ELF-1 (cell line): Measurements from ENCODE around the gene IFIT3.
"Not testable (repeated sequence)": the region's sequence is repeated elsewhere in the genome, so short reads cannot be mapped to it uniquely, and the experiment has no call there.

Experiments used
- DNase-seq: peaks from one replicate; pipeline ENCODE4 v3.0.0-alpha.2; 2016; ENCODE audit warnings: low read depth, low spot score

The IFIT3 gene, protein sequence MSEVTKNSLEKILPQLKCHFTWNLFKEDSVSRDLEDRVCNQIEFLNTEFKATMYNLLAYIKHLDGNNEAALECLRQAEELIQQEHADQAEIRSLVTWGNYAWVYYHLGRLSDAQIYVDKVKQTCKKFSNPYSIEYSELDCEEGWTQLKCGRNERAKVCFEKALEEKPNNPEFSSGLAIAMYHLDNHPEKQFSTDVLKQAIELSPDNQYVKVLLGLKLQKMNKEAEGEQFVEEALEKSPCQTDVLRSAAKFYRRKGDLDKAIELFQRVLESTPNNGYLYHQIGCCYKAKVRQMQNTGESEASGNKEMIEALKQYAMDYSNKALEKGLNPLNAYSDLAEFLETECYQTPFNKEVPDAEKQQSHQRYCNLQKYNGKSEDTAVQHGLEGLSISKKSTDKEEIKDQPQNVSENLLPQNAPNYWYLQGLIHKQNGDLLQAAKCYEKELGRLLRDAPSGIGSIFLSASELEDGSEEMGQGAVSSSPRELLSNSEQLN

DNA sequence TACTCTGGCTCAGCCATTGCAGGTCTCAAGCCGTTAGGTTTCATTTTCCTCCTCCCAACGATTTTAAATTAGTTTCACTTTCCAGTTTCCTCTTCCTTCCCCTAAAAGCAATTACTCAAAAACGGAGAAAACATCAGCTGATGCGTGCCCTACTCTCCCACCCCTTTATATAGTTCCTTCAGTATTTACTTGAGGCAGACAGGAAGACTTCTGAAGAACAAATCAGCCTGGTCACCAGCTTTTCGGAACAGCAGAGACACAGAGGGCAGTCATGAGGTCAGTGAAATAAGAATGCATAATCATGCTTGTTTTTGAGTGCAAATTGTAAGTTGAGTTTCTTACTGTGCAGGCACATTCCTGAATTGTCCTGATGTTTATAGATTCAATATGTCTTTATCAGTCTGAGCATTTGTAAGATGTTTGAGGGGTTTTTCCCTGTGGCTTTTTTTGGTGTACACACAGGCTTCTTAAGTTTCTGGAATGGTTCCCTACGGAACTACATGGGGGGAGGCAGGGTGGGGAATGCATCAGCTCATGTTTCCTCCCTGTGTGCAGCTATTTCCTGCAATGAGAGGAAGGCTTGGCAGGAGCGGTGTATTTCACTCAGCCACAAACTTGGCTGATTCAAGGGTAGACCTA lies at the start of gene IFIT3:
IFIT3 (plus strand) TSS at position 195 of the 639 bp plus-strand sequence; CDS start at position 272, 77 bp downstream.
- peak; percentile 56 for DNase-seq

DNA sequence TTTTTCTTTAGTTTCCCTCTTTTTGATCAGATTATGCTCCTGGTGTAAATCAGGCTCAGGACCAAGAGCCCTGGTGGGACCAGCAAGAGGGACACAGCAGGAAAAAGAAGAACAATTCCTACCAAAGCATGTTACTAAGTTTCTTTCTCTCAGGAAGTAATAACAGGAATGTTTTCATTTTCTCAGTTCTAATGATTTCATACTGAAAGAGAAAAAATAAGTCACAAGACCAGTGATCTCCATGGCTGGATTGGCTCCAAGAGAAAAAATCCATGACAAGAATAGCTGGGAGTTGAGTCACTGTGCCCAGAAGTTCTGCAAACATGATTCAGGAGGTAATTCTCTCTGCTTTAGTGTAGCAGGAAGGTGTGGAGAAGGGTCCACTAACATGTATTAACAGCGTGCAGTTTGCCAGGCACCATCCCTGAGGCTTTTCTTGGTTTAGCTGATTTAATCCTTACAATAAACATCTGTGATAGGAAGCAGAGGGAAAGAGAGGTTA lies 49.7 kb upstream of the IFIT3 start:
- peak; percentile 55 for DNase-seq

DNA sequence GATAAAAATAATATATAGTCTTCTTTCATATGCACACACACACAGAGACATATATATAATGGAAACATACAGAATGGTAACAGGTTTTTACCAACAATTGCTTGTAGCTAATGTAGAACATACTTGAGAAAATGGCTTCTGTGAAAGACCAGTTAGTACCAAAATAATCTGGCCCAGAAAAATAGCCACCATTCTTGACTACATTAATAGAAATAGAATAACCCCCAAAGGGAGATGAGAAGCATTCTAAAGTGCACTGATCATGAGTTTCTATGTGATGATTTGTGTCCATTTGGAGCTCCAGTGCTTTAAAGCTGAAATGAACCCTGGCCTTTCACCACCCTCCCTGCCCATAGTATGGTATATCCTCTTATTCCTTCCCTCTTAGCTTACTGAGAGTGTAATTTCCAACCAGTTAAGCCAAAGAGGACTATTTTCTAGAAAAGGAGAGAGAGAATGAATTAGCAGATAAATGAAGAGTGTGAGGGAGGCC lies 48.9 kb upstream of the IFIT3 start:
- DNase-seq = no peak

DNA sequence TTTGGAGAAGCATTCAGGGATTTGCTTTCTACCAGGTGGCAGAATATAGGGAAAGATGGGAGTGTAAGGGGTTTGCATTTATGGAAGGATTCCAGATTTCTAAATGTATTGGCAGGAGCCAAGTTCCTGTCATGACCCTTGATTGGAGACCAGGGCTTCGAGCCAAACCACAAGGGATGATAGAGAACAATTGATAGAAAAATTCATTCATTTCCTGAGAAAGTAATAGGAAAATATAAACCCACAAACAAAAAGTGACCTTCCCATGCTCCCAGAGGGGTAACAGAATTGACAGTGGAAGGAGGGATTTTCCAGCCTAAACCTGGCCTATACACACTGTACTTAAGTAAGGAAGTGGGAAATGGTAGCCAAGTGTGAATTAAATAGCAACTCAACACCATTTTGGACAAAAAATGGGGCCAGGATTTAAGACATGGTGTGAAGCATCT lies 48.4 kb upstream of the IFIT3 start:
- DNase-seq = no peak

DNA sequence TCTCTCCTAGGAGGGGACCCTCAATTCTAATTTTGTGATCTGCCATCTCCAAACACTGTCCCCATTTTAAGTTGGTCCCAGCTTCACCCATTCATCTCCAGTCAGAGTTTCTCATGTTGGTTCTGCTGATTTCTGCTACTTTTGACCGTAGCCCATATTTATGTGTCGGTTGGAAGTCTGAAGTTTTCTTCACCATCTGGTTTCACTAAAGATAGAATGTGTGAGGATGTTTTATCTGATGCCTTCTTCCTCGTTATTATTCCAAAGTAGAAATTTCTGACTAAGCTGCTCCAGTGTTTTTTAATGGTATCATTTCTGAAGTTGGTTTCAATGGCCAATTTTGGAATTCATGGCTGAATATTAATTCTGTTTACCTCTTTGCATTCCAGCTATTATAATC lies 47.3 kb upstream of the IFIT3 start:
- no peak for DNase-seq

DNA sequence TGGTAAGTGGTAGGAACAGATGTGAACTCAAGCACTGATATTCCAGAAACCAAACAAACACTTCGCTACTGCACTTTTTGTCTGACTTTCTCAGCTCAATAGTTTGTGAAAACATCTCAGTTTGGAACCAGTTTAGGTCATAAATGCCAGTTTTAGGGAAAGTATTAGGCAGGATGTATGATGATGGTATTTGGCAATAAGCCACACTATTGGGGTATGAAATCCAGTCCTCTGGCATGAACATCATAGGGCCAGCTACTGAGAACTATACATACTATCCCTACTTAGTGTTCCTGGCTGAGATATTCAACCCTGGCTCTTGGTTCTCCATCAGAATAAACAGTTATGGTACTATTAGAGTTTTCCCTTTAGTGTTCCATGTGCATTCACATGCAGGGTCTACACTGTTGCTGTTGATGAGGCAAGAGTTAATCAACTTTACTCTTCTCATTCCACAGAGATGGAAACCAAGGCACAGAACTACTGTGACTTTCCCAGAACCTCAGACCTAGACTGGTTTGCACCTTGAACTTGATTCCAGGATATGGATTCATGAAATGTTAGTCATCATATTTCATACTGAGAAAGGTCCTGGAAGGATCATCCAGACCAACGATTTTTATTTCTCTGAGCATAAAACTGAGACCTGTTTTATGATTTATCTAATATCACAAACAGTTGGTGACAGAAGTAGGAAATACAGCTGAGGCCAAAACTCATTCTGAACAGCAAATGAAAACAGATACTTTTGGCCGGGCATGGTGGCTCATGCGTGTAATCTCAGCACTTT lies 46.0 kb upstream of the IFIT3 start:
- DNase-seq = no peak

DNA sequence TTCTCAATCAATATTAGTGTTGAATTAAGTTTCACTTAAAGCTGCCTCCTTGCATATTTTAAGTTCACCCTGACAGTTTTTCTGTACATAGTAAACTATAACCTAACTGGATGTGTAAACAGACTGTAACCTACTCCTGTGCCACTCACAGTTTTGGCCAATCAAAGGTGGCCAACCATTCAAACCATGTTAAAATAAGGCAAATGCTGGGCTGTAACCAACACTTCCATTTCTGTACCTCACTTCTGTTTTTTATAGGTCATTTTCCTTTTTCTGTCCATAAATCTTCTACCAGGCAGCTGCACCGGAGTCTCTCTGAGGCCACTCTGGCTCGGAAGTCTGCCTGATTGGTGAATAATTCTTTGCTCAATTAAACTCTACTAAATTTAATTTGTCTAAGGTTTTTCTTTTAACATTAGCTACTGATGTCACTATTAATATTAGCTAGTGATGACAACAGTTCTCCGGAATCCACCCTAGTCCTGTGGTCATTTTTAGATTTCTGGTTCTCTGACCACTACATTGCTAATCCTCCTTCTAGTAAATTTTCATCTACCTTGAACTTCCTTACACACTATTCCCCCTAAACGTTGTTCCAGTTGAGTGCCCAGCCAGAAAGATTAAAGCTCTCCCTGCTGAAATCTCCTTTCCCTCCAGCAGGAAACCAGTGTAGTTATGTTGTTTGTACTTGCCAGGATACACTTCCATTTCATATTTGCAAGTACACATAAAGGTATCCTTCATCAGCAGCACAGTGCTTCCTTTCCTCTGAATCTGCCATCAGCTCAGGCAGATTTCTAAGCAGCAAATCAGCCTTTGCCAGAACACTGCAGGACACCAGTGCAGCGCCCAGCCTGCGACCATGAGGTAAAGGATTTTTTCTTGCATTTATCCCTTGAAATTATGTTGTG lies 44.5 kb upstream of the IFIT3 start:
- peak; percentile 18 for DNase-seq

DNA sequence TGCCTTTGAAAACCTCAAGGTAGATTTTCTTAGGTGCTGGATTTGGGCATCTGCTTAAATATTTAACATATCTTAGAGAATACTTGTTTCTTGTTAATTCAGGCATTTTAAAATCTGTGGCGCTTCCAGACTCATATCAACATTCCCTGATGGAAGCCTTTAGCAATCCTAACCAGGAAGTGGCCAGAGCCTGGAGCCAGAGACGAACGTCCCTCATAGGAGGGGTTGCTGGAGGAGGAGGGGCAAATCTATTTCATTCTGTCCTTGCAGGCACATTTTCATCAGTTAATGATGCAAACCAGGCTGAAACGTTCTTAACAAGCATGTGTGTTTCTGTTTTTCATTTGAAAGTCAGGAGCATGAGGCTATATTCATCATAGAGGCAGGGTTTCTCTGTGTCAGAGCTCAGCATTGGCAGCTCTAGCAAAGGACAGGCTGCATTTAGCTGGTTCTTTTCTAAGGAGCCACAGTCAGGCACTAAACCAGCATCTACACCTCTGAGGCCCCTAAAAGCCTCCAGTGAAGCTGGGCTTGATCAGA lies 43.8 kb upstream of the IFIT3 start:
- peak; percentile 64 for DNase-seq

DNA sequence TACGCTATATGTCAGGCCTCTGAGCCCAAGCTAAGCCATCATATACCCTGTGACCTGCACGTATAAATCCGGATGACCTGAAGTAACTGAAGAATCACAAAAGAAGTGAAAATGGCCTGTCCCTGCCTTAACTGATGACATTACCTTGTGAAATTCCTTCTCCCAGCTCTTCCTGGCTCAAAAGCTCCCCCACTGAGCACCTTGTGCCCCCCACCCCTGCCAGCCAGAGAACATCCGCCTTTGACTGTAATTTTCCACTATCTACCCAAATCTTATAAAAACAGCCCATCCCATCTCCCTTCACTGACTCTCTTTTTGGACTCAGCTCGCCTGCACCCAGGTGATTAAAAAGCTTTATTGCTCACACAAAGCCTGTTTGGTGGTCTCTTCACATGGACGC lies 43.1 kb upstream of the IFIT3 start:
- peak; percentile 18 for DNase-seq

DNA sequence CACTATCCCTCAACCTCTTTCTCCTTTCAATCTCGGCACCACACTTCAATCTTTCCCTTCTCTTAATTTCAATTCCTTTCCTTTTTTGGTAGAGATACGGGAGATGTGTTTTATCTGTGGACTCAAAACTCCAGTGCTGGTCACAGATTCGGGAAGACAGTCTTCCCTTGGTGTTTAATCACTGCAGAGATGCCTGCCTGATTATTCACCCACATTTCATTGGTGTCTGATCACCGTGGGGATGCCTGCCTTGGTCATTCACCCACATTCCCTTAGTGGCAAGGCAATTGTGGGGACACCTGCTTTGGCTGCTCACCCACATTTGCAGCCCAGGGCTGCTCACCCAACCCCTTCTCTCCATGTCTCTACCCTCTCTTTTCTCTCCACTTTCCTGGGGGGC lies 42.5 kb upstream of the IFIT3 start:
- DNase-seq = not testable (repeated sequence)

DNA sequence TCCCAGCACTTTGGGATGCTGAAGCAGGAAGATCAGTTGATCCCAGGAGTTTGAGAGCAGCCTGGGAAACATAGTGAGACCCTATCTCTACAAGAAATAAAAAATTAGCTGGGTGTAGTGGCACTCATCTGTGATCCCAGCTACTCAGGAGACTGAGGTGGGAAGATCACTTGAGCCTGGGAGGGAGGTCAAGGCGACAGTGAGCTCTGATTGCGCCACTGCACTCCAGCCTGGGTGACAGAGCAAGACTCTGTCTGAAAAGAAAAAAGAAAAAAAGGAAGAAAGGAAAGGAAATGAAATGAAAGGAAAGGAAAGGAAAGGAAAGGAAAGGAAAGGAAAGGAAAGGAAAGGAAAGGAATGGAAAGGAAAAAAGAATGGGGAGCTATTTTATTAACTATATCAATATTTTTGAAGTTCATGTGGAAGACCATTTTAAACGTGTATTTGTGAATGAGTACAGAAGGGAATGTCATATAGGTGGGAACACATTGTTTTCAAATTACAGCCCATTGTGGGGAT lies 33.0 kb upstream of the IFIT3 start:
- DNase-seq = no peak

DNA sequence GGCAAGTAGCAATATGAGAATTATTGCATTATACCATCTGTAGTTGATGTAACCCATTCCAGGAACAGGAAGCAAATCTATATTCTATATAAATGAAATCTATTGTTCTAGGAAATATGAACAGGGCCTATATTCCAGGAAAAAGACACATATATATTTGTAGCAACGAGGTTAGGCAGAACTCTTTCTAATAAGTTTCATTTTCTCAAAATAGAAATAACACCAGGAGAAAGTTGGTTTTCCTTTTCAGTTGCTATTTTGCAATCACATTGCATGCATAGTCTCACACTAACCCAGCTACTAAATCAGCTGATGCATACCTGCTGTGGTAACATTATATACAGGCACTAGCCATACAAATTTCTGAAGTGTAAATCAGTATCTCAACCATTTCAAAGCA lies 32.2 kb upstream of the IFIT3 start:
- no peak for DNase-seq

DNA sequence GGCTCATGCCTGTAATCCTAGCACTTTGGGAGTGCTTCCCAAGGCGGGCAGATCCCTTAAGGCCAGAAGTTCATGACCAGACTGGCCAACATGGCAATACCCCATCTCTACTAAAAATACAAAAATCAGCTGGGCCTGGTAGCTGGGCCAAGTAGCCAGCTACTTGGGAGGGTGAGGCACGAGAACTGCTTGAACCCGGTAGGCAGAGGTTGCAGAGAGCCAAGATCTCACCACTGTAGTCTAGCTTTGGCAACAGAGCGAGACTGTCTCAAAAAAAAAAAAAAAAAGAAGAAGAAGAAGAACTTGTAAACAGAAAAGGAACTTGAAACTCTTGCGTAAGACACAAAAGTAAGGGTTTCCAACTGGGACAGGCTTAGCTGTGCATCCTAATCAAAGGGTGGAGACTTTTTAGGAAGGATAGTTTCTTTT lies 31.6 kb upstream of the IFIT3 start:
- DNase-seq = no peak

DNA sequence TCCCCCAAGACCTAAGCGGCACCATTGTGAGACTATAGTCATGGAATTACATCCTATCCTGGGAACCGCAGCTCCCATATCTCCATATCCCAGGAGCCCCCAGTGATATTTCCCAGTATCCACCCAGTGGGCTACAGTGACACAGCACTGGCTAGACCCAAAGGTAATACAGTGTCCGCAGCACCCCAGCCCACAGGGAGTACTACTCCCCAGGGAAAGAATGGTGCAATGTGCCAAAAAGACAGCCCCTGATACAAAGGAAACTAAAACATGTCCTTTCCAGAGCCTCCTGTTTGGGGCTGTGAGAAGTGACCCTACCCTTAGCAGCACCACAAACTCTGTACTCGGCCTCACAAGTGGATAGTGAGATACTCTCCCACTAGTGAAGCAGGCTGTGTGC lies 30.4 kb upstream of the IFIT3 start:
- no peak for DNase-seq

DNA sequence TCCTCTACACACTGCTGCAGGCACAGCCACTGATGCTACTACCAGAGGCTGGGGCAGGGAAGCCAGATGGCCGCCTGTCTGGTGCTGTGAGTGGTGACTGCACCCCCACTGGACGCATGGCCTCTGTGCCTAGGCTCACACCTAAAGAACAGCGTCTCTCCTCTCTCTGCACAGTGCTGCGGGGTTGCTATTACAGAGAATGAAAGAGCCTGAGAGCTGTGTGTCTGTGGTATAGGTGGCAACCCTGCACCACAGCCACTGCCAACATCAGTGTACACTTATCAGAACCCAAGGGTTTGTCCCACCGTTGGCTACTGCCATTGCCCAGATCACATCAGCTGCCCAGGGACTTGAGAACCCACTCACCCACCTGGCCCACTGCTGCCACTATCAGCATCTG lies 30.0 kb upstream of the IFIT3 start:
- DNase-seq = no peak

DNA sequence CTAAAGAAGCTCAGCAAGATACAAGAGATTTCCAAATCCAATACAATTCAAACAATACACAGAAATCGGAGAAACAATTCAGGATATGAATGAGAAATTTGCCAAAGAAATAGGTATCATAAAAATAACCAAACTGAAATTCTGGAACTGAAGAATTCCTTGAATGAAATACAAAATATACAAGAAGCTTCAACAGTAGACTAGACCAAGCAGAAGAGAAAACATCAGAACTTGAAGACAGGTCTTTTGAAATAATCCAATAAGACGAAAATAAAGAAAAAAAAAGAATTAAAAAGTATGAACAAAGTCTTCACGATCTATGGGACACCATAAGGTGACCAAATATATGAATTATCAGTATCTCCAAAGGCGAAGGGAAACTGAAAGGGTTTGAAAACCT lies 28.8 kb upstream of the IFIT3 start:
- DNase-seq = no peak

DNA sequence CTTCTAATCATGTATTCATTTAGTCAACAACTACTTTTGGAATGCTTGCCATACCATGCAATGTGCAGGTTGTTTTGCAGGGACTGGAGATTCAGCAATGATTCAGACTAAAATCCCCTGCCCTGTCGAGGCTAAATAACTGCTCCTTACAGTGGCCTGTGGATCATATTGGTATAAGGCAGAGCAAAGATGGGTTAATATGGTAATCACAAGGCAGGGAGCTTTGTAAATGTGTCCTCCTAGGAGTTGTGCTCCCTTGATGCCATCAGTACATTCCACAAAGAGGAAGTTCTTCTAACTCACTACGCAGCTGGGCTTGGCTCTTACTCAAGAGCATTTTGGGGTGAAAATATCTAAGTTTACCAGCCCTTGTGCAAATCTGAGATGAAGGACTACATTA lies 26.6 kb upstream of the IFIT3 start:
- no peak for DNase-seq

DNA sequence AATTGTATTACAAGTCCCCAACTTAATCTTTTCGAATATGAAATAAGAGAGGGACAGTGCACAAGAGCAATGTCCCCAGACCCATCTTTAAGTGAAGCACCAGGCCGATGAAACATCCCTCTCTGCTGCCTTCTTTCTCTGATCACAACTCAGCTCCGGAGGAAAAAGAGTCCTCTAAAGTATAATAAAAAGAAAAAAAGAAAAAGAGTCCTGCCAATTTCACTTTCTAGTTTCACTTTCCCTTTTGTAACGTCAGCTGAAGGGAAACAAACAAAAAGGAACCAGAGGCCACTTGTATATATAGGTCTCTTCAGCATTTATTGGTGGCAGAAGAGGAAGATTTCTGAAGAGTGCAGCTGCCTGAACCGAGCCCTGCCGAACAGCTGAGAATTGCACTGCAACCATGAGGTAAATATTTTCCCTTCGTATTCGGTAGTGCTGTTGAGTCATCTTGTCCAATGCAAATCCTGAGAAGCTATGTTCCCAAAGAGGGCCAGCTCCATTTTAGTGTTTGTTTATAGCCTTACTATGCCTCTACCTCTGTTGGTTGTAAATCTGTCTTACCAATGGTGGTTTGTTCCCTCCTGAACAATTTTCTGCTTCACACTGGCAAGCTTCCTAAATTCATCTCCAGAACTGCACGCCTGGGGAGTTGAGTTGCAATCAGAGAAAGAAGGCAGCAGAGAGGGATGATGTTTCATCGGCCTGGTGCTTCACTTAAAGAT lies 25.9 kb upstream of the IFIT3 start, which contains the start of gene IFIT2:
IFIT2 (plus strand) TSS at position 326 of the 725 bp plus-strand sequence; CDS start at position 404, 78 bp downstream.
- no peak for DNase-seq

DNA sequence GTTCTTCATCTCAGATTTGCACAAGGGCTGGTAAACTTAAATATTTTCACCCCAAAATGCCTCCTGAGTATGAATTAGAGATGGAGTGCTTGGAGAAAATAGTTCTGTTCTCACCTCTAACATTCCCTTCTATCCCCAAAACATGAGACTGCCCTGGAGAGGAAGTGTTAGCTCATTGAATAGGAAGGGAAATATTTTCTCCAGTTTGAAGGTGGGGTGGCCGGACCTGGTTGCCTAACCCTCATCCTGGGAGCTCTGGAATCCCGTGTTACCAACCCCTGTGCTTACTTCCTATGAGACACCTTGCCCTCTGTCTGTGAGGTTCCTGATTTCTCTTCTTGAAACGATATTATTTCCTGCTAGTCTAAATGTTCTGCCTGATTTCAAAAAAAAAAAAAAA lies 25.2 kb upstream of the IFIT3 start:
- DNase-seq = no peak
